H9 (cell line): ENCODE data around the gene TM2D1. TPM values are rescaled to one million over a fixed set of nuclear protein-coding genes. Genes with fewer than 3 reads are reported as not detected.

Experiments used
- DNase-seq: peaks from one replicate; pipeline ENCODE4 v3.0.0-alpha.2; 2017
- H2AFZ ChIP-seq: one replicate; pipeline ENCODE4 v1.6.1; 2013; ENCODE audit warnings: mild to moderate bottlenecking, low read length, control low read depth, moderate library complexity
- H2AK5ac ChIP-seq: 2 replicates; pipeline ENCODE4 v1.6.1; 2013; ENCODE audit warnings: low read length, control low read depth, mixed read lengths; ENCODE audit not compliant: insufficient read length
- H2BK120ac ChIP-seq: one replicate; pipeline ENCODE4 v1.6.1; 2013; ENCODE audit warnings: low read depth, mild to moderate bottlenecking, low read length, control low read depth, inconsistent platforms; ENCODE audit not compliant: poor library complexity, severe bottlenecking
- H2BK12ac ChIP-seq: 2 replicates; pipeline ENCODE4 v1.6.1; 2013; ENCODE audit warnings: low read length, control low read depth, mixed read lengths, low read depth; ENCODE audit not compliant: insufficient read length
- H2BK15ac ChIP-seq: 2 replicates; pipeline ENCODE4 v1.6.1; 2013; ENCODE audit warnings: low read depth, low read length, control low read depth
- H2BK20ac ChIP-seq: one replicate; pipeline ENCODE4 v1.6.1; 2013; ENCODE audit warnings: low read depth, mild to moderate bottlenecking, low read length, control low read depth, inconsistent platforms; ENCODE audit not compliant: poor library complexity, severe bottlenecking
- H2BK5ac ChIP-seq: 2 replicates; pipeline ENCODE4 v1.6.1; 2013; ENCODE audit warnings: low read length, control low read depth, mixed read lengths; ENCODE audit not compliant: insufficient read length
- H3K14ac ChIP-seq: 2 replicates; pipeline ENCODE4 v1.6.1; 2013; ENCODE audit warnings: low read length, control low read depth; ENCODE audit not compliant: insufficient read depth
- H3K18ac ChIP-seq: 2 replicates; pipeline ENCODE4 v1.6.1; 2013; ENCODE audit warnings: low read depth, mild to moderate bottlenecking, mixed read lengths, low read length, control low read depth; ENCODE audit not compliant: insufficient read length
- H3K23ac ChIP-seq: 2 replicates; pipeline ENCODE4 v1.6.1; 2013; ENCODE audit warnings: low read length, control low read depth, mixed read lengths, low read depth; ENCODE audit not compliant: insufficient read length
- H3K23me2 ChIP-seq: 2 replicates; pipeline ENCODE4 v1.6.1; 2013; ENCODE audit warnings: low read depth, mild to moderate bottlenecking, mixed read lengths, low read length, control low read depth; ENCODE audit not compliant: insufficient read length, poor library complexity, severe bottlenecking
- H3K27ac ChIP-seq: 2 replicates; pipeline ENCODE4 v1.5.1; 2013; ENCODE audit warnings: low read length, control low read depth, mixed read lengths, low read depth; ENCODE audit not compliant: insufficient read length
- H3K27me3 ChIP-seq: 2 replicates; pipeline ENCODE4 v1.6.1; 2013; ENCODE audit warnings: low read length, control low read depth, inconsistent platforms; ENCODE audit not compliant: insufficient read depth
- H3K4ac ChIP-seq: 2 replicates; pipeline ENCODE4 v1.6.1; 2013; ENCODE audit warnings: low read depth, mild to moderate bottlenecking, control low read depth, inconsistent platforms, low read length, moderate library complexity
- H3K4me1 ChIP-seq: 2 replicates; pipeline ENCODE4 v1.6.1; 2013; ENCODE audit warnings: low read length, control low read depth, inconsistent platforms; ENCODE audit not compliant: insufficient read depth
- H3K4me2 ChIP-seq: 2 replicates; pipeline ENCODE4 v1.6.1; 2013; ENCODE audit warnings: low read length, control low read depth, mixed read lengths; ENCODE audit not compliant: insufficient read length, insufficient read depth
- H3K56ac ChIP-seq: 2 replicates; pipeline ENCODE4 v1.6.1; 2013; ENCODE audit warnings: low read depth, mild to moderate bottlenecking, mixed read lengths, low read length, control low read depth; ENCODE audit not compliant: insufficient read length
- H3K79me1 ChIP-seq: 2 replicates; pipeline ENCODE4 v1.6.1; 2013; ENCODE audit warnings: low read depth, mild to moderate bottlenecking, moderate library complexity, low read length, control low read depth, inconsistent platforms; ENCODE audit not compliant: insufficient read depth, poor library complexity, severe bottlenecking
- H3K79me2 ChIP-seq: 2 replicates; pipeline ENCODE4 v1.6.1; 2013; ENCODE audit warnings: low read length, control low read depth, inconsistent platforms; ENCODE audit not compliant: insufficient read depth
- H3K9ac ChIP-seq: 2 replicates; pipeline ENCODE4 v1.6.1; 2013; ENCODE audit warnings: low read length, control low read depth, mixed read lengths; ENCODE audit not compliant: insufficient read length; ENCODE audit errors: extremely low read depth
- H3K9me3 ChIP-seq: one replicate; pipeline ENCODE4 v1.6.1; 2013; ENCODE audit warnings: low read depth, low read length, inconsistent platforms; ENCODE audit not compliant: control insufficient read depth
- H3T11ph ChIP-seq: one replicate; pipeline ENCODE4 v1.6.1; 2013; ENCODE audit warnings: mild to moderate bottlenecking, low read length, control low read depth, inconsistent platforms
- H4K20me1 ChIP-seq: one replicate; pipeline ENCODE4 v1.6.1; 2013; ENCODE audit not compliant: control insufficient read depth, insufficient read length, insufficient read depth
- H4K5ac ChIP-seq: 2 replicates; pipeline ENCODE4 v1.6.1; 2013; ENCODE audit warnings: low read depth, mild to moderate bottlenecking, mixed read lengths, low read length, control low read depth; ENCODE audit not compliant: insufficient read length
- H4K8ac ChIP-seq: replicated peaks from 2 replicates; pipeline ENCODE4 v1.6.1; 2013; ENCODE audit warnings: low read length, control low read depth, mixed read lengths, low read depth; ENCODE audit not compliant: insufficient read length
- H4K91ac ChIP-seq: 2 replicates; pipeline ENCODE4 v1.6.1; 2013; ENCODE audit warnings: low read depth, mild to moderate bottlenecking, moderate library complexity, mixed read lengths, low read length, control low read depth; ENCODE audit not compliant: insufficient read length
- H3K27ac Mint-ChIP-seq, 3 experiments: 2 replicates in 2 of 3; 3 replicates in 1 of 3; pipeline ENCODE4 v1.8.0; 2020 to 2021; ENCODE audit warnings: mixed read lengths in 3 of 3, mild to moderate bottlenecking in 1 of 3, moderate library complexity in 1 of 3
- H3K27me3 Mint-ChIP-seq: 2 replicates; pipeline ENCODE4 v1.8.0; 2021; ENCODE audit warnings: low read depth, mild to moderate bottlenecking, moderate library complexity, mixed read lengths
- H3K36me3 Mint-ChIP-seq, 3 experiments: 2 replicates in 2 of 3; 3 replicates in 1 of 3; pipeline ENCODE4 v1.8.0; 2020 to 2021; ENCODE audit warnings: low read depth in 3 of 3, mixed read lengths in 3 of 3; ENCODE audit not compliant: insufficient read depth in 1 of 3
- H3K4me1 Mint-ChIP-seq, 2 experiments: 2 replicates each; pipeline ENCODE4 v1.8.0; 2020; ENCODE audit warnings: mixed read lengths in 2 of 2
- H3K4me3 Mint-ChIP-seq, 2 experiments: 2 replicates in 1 of 2; 3 replicates in 1 of 2; pipeline ENCODE4 v1.8.0; 2020 to 2021; ENCODE audit warnings: mild to moderate bottlenecking in 2 of 2, mixed read lengths in 2 of 2, moderate library complexity in 1 of 2
- H3K9me3 Mint-ChIP-seq, 2 experiments: 2 replicates in 1 of 2; 3 replicates in 1 of 2; pipeline ENCODE4 v1.8.0; 2020; ENCODE audit warnings: mild to moderate bottlenecking in 2 of 2, mixed read lengths in 2 of 2, moderate library complexity in 1 of 2
- CTCF ChIP-seq: fragments of 200-600 bp; sonication (generic); conservative IDR thresholded peaks from 3 replicates; pipeline ENCODE4 v1.8.0; 2021; ENCODE audit warnings: antibody characterized with exemption, mild to moderate bottlenecking
- whole genome bisulfite sequencing: extraction: QIAGEN DNeasy Blood & Tissue Kit; methylation state at CpG from one replicate; pipeline ENCODE4 v1.1.7; 2013; ENCODE audit warnings: missing lambda C conversion rate, low lambda C conversion rate, mixed read lengths; ENCODE audit not compliant: insufficient read length; ENCODE audit errors: extremely low coverage; 5-methylcytosine and 5-hydroxymethylcytosine counted together
- total RNA-seq: library from RNA; stranded (reverse); gene quantifications from 2 replicates; pipeline ENCODE4 v1.2.1, GENCODE V29; 2021

TM2D1 gene
- total RNA-seq, 1 experiment from 2014 or later: 20.3 TPM

- Mint-ChIP-seq H3K27ac (no peak overlapping the region), H3K27me3 (peaks cover 11% of the 10 kb centered on the region; the same call in 1 of the 2 replicates)
- H3K27me3 ChIP-seq: no peaks in the 10 kb centered on the region
Measured at GRCh38 chr1:61645476-61645875, 79.5 kb downstream of the TM2D1 start.

More at GRCh38 chr1:61645476-61645875, 79.5 kb downstream of the TM2D1 start:
- no peak overlapping the region for H4K8ac ChIP-seq
- no peak overlapping the region for H2BK20ac ChIP-seq
- Mint-ChIP-seq H3K9me3 (no peaks in the 10 kb centered on the region), H3K4me1 (peaks cover 11 to 15% of the 10 kb centered on the region in 2 experiments), H3K4me3 (no peak overlapping the region), H3K36me3 (no peaks in the 10 kb centered on the region)
- TF ChIP-seq CTCF: no peak
- no peaks in the 10 kb centered on the region for H3K79me2 ChIP-seq
- DNase-seq: no peak
- no peak overlapping the region for H3K23ac ChIP-seq
- H3K23me2 ChIP-seq: no peaks in the 10 kb centered on the region
- no peak overlapping the region for H2AFZ ChIP-seq
- H3T11ph ChIP-seq: no peak overlapping the region
- no peak overlapping the region for H4K91ac ChIP-seq
- H3K4ac ChIP-seq: no peak overlapping the region
- H3K18ac ChIP-seq: no peak overlapping the region
- H3K27ac ChIP-seq: no peak overlapping the region
- no peaks in the 10 kb centered on the region for H3K9me3 ChIP-seq
- H2BK120ac ChIP-seq: no peak overlapping the region
- no peak overlapping the region for H2BK15ac ChIP-seq
- no peak overlapping the region for H3K14ac ChIP-seq
- no peaks in the 10 kb centered on the region for H3K4me1 ChIP-seq
- no peaks in the 10 kb centered on the region for H4K20me1 ChIP-seq
- no peak overlapping the region for H2BK12ac ChIP-seq
- H3K9ac ChIP-seq: no peak overlapping the region
- no peak overlapping the region for H3K56ac ChIP-seq
- no CpG with 5 or more reads among the region's 4 CpGs for WGBS
- H3K79me1 ChIP-seq: no peaks in the 10 kb centered on the region
- no peak overlapping the region for H2BK5ac ChIP-seq
- H2AK5ac ChIP-seq: no peak overlapping the region
- no peak overlapping the region for H3K4me2 ChIP-seq
- H4K5ac ChIP-seq: no peak overlapping the region
